Prostate gland (tissue), 2 donors: Measurements from ENCODE around the gene MN1. TPM values are rescaled to one million over a fixed set of nuclear protein-coding genes. Genes with fewer than 3 reads are reported as not detected.
A peak's percentile ranks its signal among the peaks of the same experiment; 100 is the strongest.

Source experiments
- DNase-seq: peaks from one replicate; pipeline ENCODE4 v3.0.0-alpha.2; 2019; ENCODE audit warnings: low spot score
- H3K27ac ChIP-seq, 2 donors: fragments of 200-600 bp; sonication (generic); 2 replicates each; pipeline ENCODE4 v1.5.1; 2017 to 2019
- H3K27me3 ChIP-seq: fragments of 200-600 bp; sonication (generic); replicated peaks from 2 replicates; pipeline ENCODE4 v1.5.1; 2019; ENCODE audit not compliant: insufficient read depth
- H3K36me3 ChIP-seq, 2 donors: fragments of 200-600 bp; sonication (generic); 1 replicate in 1 of 2; 2 replicates in 1 of 2; pipeline versions ENCODE4 v1.5.1 to v1.8.1; 2017 to 2019
- H3K4me1 ChIP-seq: fragments of 200-600 bp; sonication (generic); replicated peaks from 2 replicates; pipeline ENCODE4 v1.5.1; 2019
- H3K4me3 ChIP-seq, 2 donors: fragments of 200-600 bp; sonication (generic); 2 replicates each; pipeline ENCODE4 v1.5.1; 2017 to 2019
- H3K9me3 ChIP-seq: fragments of 200-600 bp; sonication (generic); 2 replicates; pipeline ENCODE4 v1.5.1; 2017
- POLR2A ChIP-seq: fragments of 450-650 bp; IDR thresholded peaks from one replicate; pipeline ENCODE4 v1.6.1; 2016; ENCODE audit warnings: antibody characterized with exemption, mild to moderate bottlenecking
- POLR2AphosphoS5 ChIP-seq: sonication (generic); formaldehyde crosslinking; IDR thresholded peaks from one replicate; pipeline ENCODE4 v1.6.1; 2017; ENCODE audit warnings: antibody characterized with exemption
- WGBS: methylation state at CpG from one replicate; pipeline ENCODE4 v1.1.5; 2018; 5-methylcytosine and 5-hydroxymethylcytosine counted together
- intact Hi-C: fragments of 100-400 bp; cut with DNase I; formaldehyde crosslinking; loops from one replicate; pipeline ENCODE4 v1.14.2; 2022
- total RNA-seq, 2 donors: library from RNA; depleted of rRNA; stranded (reverse); fragments of >200 nt; gene quantifications; one replicate each; pipeline ENCODE4 v1.1.0, GENCODE V29; 2016
- TF ChIP-seq, protein P1 (sequence below), 4 experiments: fragments of 200-600 bp in 2 of 4; fragments of 450-650 bp in 2 of 4; sonication (generic) in 2 of 4; IDR thresholded peaks; 1 replicate in 3 of 4; 2 replicates in 1 of 4; pipeline ENCODE4 v1.5.1; 2016 to 2019; ENCODE audit warnings: antibody characterized with exemption in 4 of 4, mild to moderate bottlenecking in 2 of 4, moderate library complexity in 2 of 4

MN1 gene
- total RNA-seq, 2 donors from 2014 or later = 5.5 to 5.8 TPM

DNA sequence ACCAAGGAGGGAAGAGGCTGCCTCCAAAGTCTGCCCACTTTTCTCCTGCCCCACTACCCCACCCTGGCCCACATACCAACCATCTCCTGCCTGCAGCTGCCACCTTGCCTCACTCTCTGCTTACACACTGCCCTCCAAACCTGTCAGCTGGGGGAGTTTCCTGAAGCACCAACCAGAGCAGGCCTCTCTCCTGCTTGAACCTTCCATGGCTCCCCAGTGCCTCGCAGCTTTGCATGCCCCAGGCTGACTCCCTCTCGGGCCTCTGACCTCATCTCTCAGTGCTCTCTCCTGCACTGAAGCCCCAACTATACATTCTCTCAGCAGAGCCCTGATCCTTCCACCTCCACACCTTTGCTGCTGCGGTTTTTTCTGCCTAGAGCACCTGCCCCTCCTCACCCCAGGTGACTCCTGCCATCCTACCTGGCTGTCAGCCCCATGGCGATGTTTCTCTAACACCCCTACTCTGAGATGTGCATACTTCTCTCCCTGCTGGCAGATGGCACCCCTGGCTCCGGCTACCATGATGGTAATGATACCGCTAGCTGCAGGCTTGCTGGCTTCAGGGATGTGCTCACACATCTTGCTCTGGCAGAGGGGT lies 43.5 kb downstream of the MN1 start:
- 94% methylated on average over 6 of the region's 6 CpGs for WGBS
- no peak overlapping the region for H3K27ac ChIP-seq
- no peak overlapping the region for H3K4me3 ChIP-seq
- no peaks in the 10 kb centered on the region for H3K36me3 ChIP-seq
- no peaks in the 10 kb centered on the region for H3K9me3 ChIP-seq
- no peaks in the 10 kb centered on the region for H3K27me3 ChIP-seq
- H3K4me1 ChIP-seq = no peaks in the 10 kb centered on the region
- no peak for TF ChIP-seq POLR2AphosphoS5
- TF ChIP-seq POLR2A = no peak
- TF ChIP-seq, protein P1, sequence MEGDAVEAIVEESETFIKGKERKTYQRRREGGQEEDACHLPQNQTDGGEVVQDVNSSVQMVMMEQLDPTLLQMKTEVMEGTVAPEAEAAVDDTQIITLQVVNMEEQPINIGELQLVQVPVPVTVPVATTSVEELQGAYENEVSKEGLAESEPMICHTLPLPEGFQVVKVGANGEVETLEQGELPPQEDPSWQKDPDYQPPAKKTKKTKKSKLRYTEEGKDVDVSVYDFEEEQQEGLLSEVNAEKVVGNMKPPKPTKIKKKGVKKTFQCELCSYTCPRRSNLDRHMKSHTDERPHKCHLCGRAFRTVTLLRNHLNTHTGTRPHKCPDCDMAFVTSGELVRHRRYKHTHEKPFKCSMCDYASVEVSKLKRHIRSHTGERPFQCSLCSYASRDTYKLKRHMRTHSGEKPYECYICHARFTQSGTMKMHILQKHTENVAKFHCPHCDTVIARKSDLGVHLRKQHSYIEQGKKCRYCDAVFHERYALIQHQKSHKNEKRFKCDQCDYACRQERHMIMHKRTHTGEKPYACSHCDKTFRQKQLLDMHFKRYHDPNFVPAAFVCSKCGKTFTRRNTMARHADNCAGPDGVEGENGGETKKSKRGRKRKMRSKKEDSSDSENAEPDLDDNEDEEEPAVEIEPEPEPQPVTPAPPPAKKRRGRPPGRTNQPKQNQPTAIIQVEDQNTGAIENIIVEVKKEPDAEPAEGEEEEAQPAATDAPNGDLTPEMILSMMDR (IDR thresholded peaks at IDR 0.05) = no peak
- intact Hi-C loops = no loop called here
- no peak for DNase-seq

DNA sequence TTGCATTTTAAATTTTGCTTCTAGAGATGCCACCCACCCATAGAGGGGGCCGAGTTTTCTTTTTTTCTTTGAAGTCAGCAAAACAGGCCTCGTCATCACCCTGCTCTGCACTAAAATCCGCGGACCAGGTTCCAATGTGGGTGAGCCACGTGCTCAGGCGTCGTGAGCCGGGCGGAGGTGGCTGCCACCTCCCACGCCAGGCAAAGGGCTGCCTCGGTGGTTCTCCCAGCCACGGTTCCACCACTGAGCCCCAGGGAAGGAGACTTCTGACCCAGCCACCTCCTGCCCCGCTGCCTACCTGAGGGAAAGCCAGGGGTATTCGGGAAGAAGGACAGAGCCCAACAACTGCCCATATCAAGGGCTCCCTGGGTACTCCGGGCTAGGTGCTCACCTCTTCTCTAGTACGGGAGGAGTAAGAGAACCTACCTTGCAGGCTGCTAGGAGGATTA lies 45.3 kb downstream of the MN1 start:
- no peak for DNase-seq
- WGBS = 92% methylated on average over 16 of the region's 16 CpGs
- H3K4me3 ChIP-seq = no peak overlapping the region
- no peaks in the 10 kb centered on the region for H3K4me1 ChIP-seq
- intact Hi-C loops = no loop called here
- TF ChIP-seq, protein P1 (IDR thresholded peaks at IDR 0.05) = no peak
- TF ChIP-seq POLR2AphosphoS5 = no peak
- TF ChIP-seq POLR2A = no peak
- no peaks in the 10 kb centered on the region for H3K9me3 ChIP-seq
- H3K27ac ChIP-seq = no peak overlapping the region
- H3K36me3 ChIP-seq = no peaks in the 10 kb centered on the region
- no peaks in the 10 kb centered on the region for H3K27me3 ChIP-seq

DNA sequence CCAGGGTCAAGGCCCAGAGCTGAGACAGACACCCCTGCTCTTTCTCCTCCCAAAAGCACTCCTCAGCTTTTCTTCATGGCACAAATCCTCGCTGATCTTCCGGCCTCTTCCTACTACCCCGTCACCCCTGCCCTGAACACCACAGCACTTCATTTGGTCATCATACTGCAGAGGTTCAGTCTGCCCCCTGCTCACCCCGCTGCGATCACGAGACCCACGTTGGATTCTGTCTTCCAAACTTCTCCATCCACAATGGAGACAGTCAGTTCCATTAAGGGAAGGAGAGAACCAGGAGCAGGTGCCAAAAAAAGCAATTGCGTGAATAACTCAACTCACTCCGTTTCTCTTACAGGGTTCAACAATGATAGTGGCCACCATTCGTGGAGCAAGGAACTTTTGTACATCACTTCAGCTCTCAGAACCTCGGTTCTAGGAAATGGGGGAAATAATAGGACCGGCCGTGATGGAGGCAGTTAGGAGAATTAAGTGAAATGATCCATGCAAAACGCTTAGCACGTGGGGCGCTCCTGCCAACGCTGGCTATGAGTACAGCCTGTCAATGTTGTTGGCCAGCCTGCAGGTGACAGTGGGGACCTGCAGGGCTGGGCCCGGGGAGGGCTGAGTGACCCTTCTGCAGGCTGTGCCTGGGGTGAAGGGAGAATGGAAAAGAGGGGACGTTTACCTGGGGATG lies 45.9 kb downstream of the MN1 start:
- H3K4me3 ChIP-seq = no peak overlapping the region
- peak overlapping the region in 1 of 2 donors; percentile 18 for H3K27ac ChIP-seq
- DNase-seq = no peak
- H3K27me3 ChIP-seq = no peaks in the 10 kb centered on the region
- WGBS = 75% methylated on average over 19 of the region's 19 CpGs
- H3K9me3 ChIP-seq = no peaks in the 10 kb centered on the region
- intact Hi-C loops = no loop called here
- peak; percentile 20 for TF ChIP-seq POLR2AphosphoS5
- TF ChIP-seq POLR2A = no peak
- no peaks in the 10 kb centered on the region for H3K4me1 ChIP-seq
- H3K36me3 ChIP-seq = no peaks in the 10 kb centered on the region

DNA sequence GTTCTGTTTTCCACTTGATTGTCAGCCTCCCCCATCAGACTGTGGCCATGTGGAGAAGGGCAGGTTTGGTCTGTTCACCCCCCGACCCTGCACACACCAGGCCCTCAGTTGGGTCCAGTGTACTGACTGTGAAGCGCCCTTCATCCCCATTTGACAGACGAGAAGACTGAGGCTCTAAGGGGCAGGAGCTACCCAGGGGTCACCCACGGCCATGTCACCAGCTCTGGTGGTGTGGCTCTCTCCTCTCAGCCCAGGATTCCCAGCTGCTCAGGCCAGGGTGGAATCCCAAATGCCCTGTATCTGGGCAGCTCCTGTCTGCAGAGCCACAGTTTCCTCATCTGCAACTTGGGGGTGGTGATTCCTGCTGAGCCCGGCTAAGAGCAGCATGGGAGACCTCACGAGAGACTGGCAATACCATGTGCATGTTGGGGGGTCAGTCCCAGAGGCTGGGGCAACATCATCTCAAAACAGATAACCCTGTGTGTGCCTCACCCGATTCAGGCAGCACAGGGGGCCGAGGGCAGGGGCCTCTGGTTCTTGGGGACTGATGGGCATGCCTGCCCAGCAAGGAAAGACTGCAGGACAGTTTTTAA lies 46.6 kb downstream of the MN1 start:
- Histone ChIP-seq H3K27ac (peak overlapping the region in 1 of 2 donors; percentile 18), H3K9me3 (no peaks in the 10 kb centered on the region), H3K36me3 (no peaks in the 10 kb centered on the region), H3K4me3 (no peak overlapping the region), H3K4me1 (no peaks in the 10 kb centered on the region), H3K27me3 (no peaks in the 10 kb centered on the region)
- intact Hi-C loops = no loop called here
- no peak for DNase-seq
- WGBS = 81% methylated on average over 8 of the region's 8 CpGs
- TF ChIP-seq, protein P1 (IDR thresholded peaks at IDR 0.05) = no peak
- TF ChIP-seq POLR2AphosphoS5 (no peak), POLR2A (no peak)

DNA sequence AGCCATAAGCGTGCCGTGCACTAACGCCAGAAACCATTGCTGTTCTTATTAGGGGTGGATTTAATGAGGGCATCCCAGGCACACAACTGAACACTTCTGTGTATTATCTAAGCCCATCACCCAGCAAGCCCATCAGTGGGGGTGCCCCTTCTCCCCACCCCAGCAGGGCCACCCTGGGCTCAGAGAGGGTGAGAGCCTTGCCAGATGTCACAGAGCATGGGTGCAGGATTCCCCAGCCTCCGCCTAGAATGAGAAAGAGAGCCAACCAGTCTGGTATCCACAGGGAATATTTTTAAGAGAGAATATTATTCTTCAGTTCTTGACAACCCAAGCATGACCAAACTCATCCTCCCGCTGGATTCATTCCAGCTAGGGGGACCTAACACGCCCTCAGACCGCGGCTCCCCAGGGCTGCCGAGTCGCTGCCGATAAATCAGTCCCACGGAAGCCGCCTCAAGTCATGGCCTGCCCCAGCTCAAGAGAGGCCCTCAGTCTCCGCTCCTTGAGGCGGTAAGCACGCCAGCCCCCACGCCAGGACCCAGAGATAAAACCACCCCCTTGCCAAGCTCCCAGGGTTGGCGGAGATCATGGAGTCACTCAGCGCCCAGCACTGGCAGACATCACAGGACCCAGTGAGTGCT lies 47.2 kb downstream of the MN1 start:
- Histone ChIP-seq H3K36me3 (no peaks in the 10 kb centered on the region), H3K4me3 (no peak overlapping the region), H3K4me1 (no peaks in the 10 kb centered on the region), H3K9me3 (no peaks in the 10 kb centered on the region), H3K27me3 (no peaks in the 10 kb centered on the region), H3K27ac (peak overlapping the region in 1 of 2 donors; percentile 18)
- TF ChIP-seq POLR2AphosphoS5 (peak; percentile 47), POLR2A (no peak)
- intact Hi-C loops = no loop called here
- DNase-seq = peak; percentile 72
- WGBS = 39% methylated on average over 19 of the region's 19 CpGs
